Stimulated activated naive B cell treated with anti-CD40 and anti-IgM and Interleukin-4, amounts not matched to agents 10 μg/mL and 1 μg/mL and 100 μg/mL, for 72 hours (primary cell): Measurements from ENCODE around the gene ENC1.

Experiments used
- ATAC-seq, 2 donors: fragments of 150-1000 bp; cut with Tn5 transposase; replicated peaks; 2 replicates each; pipeline ENCODE4 v1.10.0; 2021; ENCODE audit warnings: moderate library complexity in 1 of 2
- DNase-seq: peaks from one replicate; pipeline ENCODE4 v3.0.0; 2021
- H3K27ac Mint-ChIP-seq: one replicate; pipeline ENCODE4 v1.8.0; 2022; ENCODE audit warnings: mild to moderate bottlenecking, mixed read lengths
- H3K27me3 Mint-ChIP-seq, 2 donors: one replicate each; pipeline ENCODE4 v1.8.0; 2022; ENCODE audit warnings: mixed read lengths in 2 of 2
- H3K36me3 Mint-ChIP-seq, 2 donors: one replicate each; pipeline ENCODE4 v1.8.0; 2022; ENCODE audit warnings: mixed read lengths in 2 of 2, mild to moderate bottlenecking in 1 of 2
- H3K4me1 Mint-ChIP-seq, 2 donors: one replicate each; pipeline ENCODE4 v1.8.0; 2022; ENCODE audit warnings: mixed read lengths in 2 of 2, mild to moderate bottlenecking in 1 of 2
- H3K4me3 Mint-ChIP-seq, 2 donors: one replicate each; pipeline ENCODE4 v1.8.0; 2022; ENCODE audit warnings: mild to moderate bottlenecking in 2 of 2, mixed read lengths in 2 of 2, moderate library complexity in 1 of 2
- H3K9me3 Mint-ChIP-seq, 2 donors: one replicate each; pipeline ENCODE4 v1.8.0; 2022; ENCODE audit warnings: mixed read lengths in 2 of 2, mild to moderate bottlenecking in 1 of 2

Gene ENC1

DNA sequence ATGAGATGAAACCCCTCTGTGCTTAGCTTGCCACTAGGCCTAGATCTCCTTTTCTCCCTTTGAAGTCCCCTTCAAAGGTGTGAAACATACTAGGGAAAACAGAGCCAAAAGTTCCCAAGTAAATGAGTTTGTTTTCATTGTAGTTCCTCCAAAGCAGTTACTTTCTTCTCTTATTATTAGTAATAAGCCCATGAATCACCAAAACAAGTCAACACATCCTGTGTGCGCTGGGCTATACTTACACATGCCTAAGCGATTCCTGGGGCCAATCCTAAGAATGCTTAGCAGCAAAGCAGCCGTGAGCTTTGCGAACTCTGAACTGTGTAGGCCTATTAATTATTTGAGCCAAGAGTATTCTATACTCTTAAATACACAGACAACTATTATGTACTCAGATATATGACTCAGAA is 7.6 kb downstream of the ENC1 start:
- no peak for DNase-seq
- no peaks in the 10 kb centered on the region for H3K27me3 Mint-ChIP-seq
- H3K4me3 Mint-ChIP-seq = no peak overlapping the region
- no peaks in the 10 kb centered on the region for H3K9me3 Mint-ChIP-seq
- H3K4me1 Mint-ChIP-seq = peaks cover 20 to 29% of the 10 kb centered on the region in 2 donors
- H3K27ac Mint-ChIP-seq = no peak overlapping the region
- peaks cover 4 to 11% of the 10 kb centered on the region in 2 donors for H3K36me3 Mint-ChIP-seq
- ATAC-seq = no peak

DNA sequence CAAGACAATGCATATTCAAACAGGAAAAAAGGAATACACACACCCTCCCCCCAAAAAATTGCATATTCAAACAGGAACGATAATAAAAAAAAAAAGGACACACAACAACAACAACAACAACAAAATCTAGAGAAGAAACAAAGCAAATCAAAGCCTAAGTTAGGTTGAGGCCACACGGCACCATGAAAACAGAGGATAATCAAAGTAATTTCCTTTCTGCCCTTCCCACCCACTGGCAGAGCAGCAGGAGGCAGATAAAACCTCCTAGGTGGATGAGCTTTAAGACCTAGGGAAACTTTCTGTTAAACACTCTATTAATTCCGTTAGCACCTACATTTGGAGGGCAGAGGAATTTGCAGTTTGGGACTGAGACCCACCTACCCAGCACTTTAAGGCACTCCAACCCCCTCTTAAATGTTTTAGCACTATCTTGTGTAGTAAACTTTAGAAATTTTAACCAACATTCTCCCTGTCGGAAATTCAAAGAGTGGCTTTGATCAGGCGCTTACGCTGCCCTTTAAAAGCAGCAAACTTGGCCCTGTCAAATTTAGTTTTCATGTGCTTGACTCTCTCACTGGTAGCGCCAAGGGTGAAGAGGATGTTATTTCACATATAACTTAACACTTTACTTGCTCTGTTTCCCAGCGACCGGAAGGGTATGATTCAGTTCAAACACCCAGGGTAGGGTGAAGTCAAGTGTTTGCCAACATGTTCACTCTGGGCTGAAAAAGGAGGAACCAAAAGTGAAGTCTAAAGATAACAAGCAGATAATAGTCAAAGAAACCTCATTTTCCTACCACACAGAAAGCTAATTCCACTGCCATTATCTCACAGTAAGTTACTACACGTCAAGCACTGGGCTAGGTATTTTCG is 9.2 kb downstream of the ENC1 start:
- H3K27ac Mint-ChIP-seq = peak overlapping the region; percentile 78
- H3K9me3 Mint-ChIP-seq = no peaks in the 10 kb centered on the region
- H3K27me3 Mint-ChIP-seq = no peaks in the 10 kb centered on the region
- ATAC-seq = peak; percentile 95 to 97
- peak; percentile 60 for DNase-seq
- H3K36me3 Mint-ChIP-seq = peaks cover 4 to 11% of the 10 kb centered on the region in 2 donors
- peak overlapping the region; percentile 24 to 40 for H3K4me3 Mint-ChIP-seq
- H3K4me1 Mint-ChIP-seq = peaks cover 21 to 33% of the 10 kb centered on the region in 2 donors

DNA sequence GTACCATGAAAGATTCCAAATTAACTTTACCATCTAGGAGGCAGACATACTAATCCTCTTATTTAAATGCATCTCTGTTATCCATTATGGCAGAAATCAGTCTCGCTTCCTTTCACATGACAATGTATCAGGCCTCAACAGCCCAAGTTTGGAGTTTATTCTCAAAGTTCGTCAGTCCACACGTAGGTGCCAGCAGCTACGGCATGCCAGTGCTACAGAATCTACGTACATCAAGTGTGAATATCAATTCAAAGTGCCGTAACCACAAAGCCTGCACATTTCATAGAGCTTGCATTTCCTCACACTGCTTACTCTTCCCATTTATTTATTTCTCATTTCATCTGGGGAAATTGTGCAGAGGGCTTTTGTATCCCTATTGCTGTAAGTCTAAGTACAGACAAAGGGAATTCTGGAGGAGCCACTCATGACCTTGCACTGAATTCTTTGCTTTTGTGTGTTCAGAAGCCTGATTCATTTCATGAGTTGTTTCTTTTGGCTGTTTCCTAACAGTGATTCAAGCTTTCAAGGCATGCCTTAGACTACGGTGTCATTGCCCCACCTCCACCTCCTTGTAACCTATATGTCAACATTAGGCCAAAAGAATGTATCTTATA is 10.0 kb downstream of the ENC1 start:
- H3K36me3 Mint-ChIP-seq = peaks cover 2 to 5% of the 10 kb centered on the region in 2 donors
- H3K9me3 Mint-ChIP-seq = no peaks in the 10 kb centered on the region
- peaks cover 21 to 33% of the 10 kb centered on the region in 2 donors for H3K4me1 Mint-ChIP-seq
- no peaks in the 10 kb centered on the region for H3K27me3 Mint-ChIP-seq
- H3K4me3 Mint-ChIP-seq = no peak overlapping the region
- no peak for ATAC-seq
- no peak for DNase-seq
- H3K27ac Mint-ChIP-seq = no peak overlapping the region

DNA sequence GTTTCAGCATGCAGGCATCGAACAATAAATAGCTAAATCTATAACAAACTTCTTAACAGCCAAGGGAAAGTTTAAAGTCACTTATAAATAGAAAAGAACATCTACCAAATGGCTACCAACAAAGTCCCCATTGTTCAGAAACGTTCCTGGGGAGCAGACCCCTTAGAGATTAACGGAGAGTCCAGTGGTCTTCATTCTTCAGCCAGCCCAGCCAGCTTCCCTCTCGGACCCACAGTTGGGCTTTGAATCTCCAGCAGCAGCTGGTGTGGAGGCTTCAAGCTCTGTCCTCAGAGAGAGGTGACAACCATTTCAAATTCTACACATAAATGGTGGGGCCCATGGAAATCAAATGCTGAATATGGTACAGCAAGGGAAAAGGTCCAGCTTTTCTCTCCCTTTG is 11.2 kb downstream of the ENC1 start:
- peaks cover 0 to 1% of the 10 kb centered on the region in 2 donors for H3K27me3 Mint-ChIP-seq
- H3K4me3 Mint-ChIP-seq = no peak overlapping the region
- ATAC-seq (no peak), DNase-seq (no peak)
- no peaks in the 10 kb centered on the region for H3K9me3 Mint-ChIP-seq
- peaks cover 2 to 3% of the 10 kb centered on the region in 2 donors for H3K36me3 Mint-ChIP-seq
- H3K27ac Mint-ChIP-seq = no peak overlapping the region
- peaks cover 21 to 33% of the 10 kb centered on the region in 2 donors for H3K4me1 Mint-ChIP-seq

DNA sequence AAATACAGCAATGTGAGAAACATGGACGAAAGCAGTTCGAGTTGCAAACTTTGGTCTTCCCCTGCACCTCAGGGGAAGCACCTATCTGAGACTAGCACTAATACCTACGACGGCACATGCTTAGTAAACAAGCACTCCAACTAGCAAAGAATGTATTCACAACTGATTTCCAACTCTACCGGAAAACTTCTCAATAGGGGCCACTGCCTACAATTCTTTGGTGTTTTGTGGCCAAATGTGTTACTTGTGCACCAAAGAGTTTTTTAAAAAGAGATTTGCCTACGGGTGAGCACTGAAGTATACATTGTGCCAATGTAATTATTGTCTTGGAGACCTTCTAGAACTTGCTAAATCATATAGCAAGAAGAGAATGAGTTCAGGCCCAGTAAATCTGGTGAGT is 12.2 kb downstream of the ENC1 start:
- H3K4me3 Mint-ChIP-seq = no peak overlapping the region
- ATAC-seq (no peak), DNase-seq (no peak)
- no peak overlapping the region for H3K27ac Mint-ChIP-seq
- no peaks in the 10 kb centered on the region for H3K9me3 Mint-ChIP-seq
- peaks cover 19 to 33% of the 10 kb centered on the region in 2 donors for H3K4me1 Mint-ChIP-seq
- peaks cover 0 to 11% of the 10 kb centered on the region in 2 donors for H3K27me3 Mint-ChIP-seq
- peaks cover 2 to 3% of the 10 kb centered on the region in 2 donors for H3K36me3 Mint-ChIP-seq

DNA sequence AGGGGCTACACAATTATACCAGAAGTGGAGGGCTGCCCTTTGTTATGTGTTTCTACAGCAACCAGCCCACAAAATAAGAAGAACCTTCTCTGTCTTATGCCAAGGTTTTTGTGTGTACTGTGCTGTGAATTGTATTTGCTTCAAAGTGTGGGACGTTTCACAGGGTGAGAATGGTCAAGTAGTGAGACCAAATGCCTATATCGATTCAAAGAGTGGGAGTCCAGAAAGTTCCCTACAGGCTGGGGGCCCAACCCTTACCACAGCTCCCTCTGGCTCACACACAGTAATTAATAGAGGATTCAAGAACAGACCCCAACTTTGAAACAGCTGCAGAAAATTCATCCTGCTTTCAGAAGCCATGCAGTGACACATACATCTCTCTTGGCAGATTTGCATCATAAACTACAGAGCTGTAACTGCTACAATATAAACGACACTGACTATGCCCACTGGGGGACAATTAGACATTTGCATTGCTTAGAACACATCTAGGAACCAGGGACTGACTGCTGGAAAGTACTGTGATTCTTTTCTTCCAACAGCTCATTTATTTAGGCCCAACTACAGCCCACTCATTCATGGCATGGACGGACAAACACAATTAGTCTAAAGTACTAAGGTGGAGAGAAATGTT is 12.8 kb downstream of the ENC1 start:
- DNase-seq (no peak), ATAC-seq (no peak)
- peaks cover 2 to 3% of the 10 kb centered on the region in 2 donors for H3K36me3 Mint-ChIP-seq
- H3K4me1 Mint-ChIP-seq = peaks cover 19 to 33% of the 10 kb centered on the region in 2 donors
- peaks cover 0 to 12% of the 10 kb centered on the region in 2 donors for H3K27me3 Mint-ChIP-seq
- H3K4me3 Mint-ChIP-seq = no peak overlapping the region
- no peak overlapping the region for H3K27ac Mint-ChIP-seq
- H3K9me3 Mint-ChIP-seq = no peaks in the 10 kb centered on the region

DNA sequence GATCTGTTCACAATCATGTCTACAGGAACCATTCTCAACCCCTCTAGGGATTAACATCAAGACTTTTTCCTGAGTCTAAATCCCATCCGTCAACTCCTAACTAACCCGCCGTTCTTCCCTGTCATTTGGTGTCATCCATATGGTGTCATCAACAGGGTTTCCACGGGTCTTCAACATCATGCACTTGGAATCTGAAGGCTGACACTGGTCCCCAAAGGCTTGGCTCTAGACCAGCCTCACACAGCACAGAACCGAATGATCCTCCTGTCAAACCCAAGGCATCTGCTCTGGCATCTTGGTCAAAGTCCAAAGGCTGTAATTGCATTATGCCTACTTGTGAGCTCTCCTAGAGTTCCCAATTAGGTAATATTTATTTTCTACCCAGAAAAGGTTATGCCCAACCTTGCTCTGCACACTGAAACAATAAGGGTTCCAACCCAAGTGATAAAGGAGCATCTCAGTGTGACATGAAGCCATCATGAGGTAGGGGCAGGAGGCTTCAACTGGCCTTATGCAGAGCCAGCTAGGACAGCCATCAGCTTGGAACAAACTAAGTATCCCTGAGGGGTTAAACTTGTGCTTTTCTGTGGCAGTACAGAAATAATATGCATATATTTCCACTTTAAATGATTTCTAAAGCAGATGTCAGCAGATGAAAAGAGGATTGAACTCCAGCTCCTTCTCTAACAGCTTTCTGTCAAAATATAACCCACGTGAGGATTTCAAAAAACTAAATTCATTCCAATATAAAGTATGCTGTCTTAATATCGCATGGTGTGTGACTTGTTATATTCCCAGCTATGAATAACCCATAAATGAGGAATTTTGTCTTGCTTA is 13.9 kb downstream of the ENC1 start:
- H3K36me3 Mint-ChIP-seq = no peaks in the 10 kb centered on the region
- H3K9me3 Mint-ChIP-seq = no peaks in the 10 kb centered on the region
- H3K4me1 Mint-ChIP-seq = peaks cover 12 to 23% of the 10 kb centered on the region in 2 donors
- no peak overlapping the region for H3K4me3 Mint-ChIP-seq
- no peak overlapping the region for H3K27ac Mint-ChIP-seq
- peaks cover 0 to 16% of the 10 kb centered on the region in 2 donors for H3K27me3 Mint-ChIP-seq
- ATAC-seq = no peak
- DNase-seq = no peak

DNA sequence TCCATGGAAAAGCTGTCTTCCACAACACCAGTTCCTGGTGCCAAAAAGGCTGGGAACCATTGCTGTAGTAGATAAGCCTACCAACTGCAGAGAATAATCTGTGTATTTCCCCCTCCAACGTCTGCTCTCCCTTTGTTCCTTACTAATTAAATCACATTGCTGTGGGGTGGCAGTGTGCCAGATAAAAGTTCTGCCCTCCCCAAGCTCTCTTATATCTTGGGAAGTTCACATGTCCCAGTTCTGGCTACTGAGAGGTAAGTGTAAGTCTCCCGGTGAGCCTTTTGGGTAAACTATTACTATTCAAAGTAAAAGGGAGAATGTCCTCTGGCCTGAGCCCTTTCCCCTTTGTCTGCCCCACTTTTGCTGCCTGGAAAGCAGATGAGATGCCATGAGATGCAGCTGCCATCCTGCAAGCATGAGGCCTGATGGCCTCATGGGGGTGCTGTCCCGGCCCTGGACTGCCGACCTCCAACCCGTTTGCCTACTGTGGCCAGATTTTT is 14.7 kb downstream of the ENC1 start:
- no peak overlapping the region for H3K27ac Mint-ChIP-seq
- DNase-seq (no peak), ATAC-seq (no peak)
- H3K9me3 Mint-ChIP-seq = no peaks in the 10 kb centered on the region
- H3K4me1 Mint-ChIP-seq = peaks cover 5 to 15% of the 10 kb centered on the region in 2 donors
- no peaks in the 10 kb centered on the region for H3K36me3 Mint-ChIP-seq
- no peak overlapping the region for H3K4me3 Mint-ChIP-seq
- H3K27me3 Mint-ChIP-seq = peaks cover 3 to 18% of the 10 kb centered on the region in 2 donors

DNA sequence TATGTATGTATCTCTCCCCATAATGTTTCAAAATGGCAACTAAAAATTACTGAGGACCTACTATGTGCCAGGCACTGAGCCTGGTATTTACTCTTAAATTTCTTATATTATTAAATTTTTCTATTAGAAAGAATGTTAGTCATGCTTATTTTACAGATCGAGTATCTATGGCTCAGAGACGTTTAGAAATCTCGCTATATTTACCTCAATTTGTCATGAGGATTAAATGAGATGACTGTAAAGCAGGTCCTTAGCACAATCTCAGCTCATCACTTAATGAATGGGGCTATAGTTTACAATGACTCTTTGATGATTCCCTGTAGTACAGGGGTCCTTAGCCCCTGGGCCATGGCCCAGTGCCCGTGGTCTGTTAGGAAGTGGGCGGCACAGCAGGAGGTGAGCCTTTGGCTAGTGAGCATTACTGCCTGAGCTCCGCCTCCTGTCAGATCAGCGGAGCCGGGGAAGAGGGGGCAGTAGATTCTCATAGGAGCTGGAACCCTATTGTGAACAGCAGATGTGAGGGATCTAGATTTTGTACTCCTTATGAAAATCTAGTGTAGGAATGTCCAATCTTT is 15.5 kb downstream of the ENC1 start:
- ATAC-seq (no peak), DNase-seq (no peak)
- Mint-ChIP-seq H3K9me3 (no peaks in the 10 kb centered on the region), H3K27me3 (peaks cover 8 to 23% of the 10 kb centered on the region in 2 donors), H3K4me1 (peaks cover 2 to 8% of the 10 kb centered on the region in 2 donors), H3K4me3 (no peak overlapping the region), H3K27ac (no peak overlapping the region), H3K36me3 (no peaks in the 10 kb centered on the region)

DNA sequence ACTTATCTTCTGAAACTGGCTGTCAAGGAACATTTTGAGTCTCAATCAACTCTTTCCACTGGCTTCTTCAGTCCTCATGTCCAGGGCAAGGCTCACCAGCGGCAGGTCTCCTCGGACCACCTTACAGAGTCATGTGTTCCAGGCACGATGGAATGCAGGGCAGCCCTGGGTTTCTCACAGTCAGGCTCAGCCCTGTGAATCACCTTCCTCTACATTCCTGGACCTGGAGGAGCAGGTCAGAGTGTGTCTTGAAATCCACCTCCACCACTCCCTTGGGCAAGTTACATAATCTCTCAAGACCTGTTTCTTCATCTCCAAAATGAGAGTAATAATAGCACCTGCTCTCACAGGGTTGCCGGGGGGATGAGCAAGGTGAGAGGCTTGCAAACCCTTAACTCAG is 16.0 kb downstream of the ENC1 start:
- ATAC-seq (no peak), DNase-seq (no peak)
- peaks cover 2 to 8% of the 10 kb centered on the region in 2 donors for H3K4me1 Mint-ChIP-seq
- no peaks in the 10 kb centered on the region for H3K36me3 Mint-ChIP-seq
- H3K9me3 Mint-ChIP-seq = no peaks in the 10 kb centered on the region
- no peak overlapping the region for H3K4me3 Mint-ChIP-seq
- no peak overlapping the region for H3K27ac Mint-ChIP-seq
- H3K27me3 Mint-ChIP-seq = peaks cover 8 to 23% of the 10 kb centered on the region in 2 donors

DNA sequence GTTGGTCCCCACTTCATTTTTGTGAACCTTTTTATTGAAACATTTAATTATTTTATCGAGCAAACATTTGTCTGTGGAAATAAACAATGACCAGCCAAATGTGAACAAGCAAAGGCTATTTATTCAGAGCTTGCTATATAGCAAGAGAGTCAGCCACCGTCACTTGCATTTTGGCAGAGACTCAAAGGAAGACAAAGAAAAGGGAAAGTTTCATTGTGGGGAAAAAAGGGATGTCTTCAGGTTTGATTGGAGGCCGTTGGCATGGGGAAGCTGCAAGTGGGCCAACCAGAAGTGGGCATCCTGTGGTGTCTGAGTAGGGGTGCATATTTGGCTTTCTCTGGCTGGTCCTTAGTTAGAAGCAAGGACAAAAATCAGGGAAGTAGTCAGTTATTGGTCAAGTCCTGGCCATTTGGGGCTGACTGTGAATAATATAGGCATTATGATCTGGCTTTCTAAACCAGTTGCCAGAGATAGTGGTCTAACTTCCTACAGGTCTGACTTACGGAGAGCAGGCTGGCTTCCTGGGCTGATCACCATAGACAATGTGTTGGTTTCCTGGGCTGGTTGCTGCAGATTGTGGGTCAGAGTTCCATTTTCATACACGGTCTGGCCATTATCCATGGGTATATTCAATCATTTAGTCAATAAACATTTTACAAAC is 16.6 kb downstream of the ENC1 start:
- DNase-seq (no peak), ATAC-seq (no peak)
- H3K36me3 Mint-ChIP-seq = no peaks in the 10 kb centered on the region
- H3K9me3 Mint-ChIP-seq = no peaks in the 10 kb centered on the region
- peaks cover 15 to 29% of the 10 kb centered on the region in 2 donors for H3K27me3 Mint-ChIP-seq
- peaks cover 2 to 8% of the 10 kb centered on the region in 2 donors for H3K4me1 Mint-ChIP-seq
- H3K27ac Mint-ChIP-seq = no peak overlapping the region
- no peak overlapping the region for H3K4me3 Mint-ChIP-seq

DNA sequence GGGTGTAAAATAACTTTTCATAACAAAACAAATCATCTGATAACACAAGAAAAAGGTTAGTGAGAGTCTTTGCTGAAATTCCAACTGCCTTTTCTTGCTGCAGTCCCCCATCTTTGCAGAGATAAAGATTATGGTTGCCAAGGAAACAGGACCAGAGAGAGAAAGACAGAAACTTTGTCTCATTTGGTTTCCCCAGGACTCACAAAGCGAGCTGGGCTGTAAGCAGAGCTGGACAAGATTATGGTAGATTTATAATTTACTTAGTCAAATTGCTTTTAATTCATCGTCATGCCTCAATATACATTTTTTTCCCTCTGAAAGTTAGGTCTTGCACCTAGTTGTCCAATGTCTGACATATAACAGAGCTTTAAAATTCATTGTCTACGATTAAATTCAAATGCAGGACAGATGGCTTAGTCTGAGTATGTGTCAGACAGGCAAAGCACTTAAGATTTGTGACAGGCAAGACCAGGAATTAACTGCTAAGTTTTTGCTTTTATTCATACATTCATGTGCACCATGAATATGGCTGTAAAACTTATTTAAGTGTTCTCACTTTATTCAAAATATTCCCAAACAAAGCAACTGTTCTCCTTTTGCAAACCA is 17.4 kb downstream of the ENC1 start:
- H3K36me3 Mint-ChIP-seq = no peaks in the 10 kb centered on the region
- no peak for ATAC-seq
- H3K4me3 Mint-ChIP-seq = no peak overlapping the region
- DNase-seq = no peak
- H3K9me3 Mint-ChIP-seq = no peaks in the 10 kb centered on the region
- peaks cover 17 to 31% of the 10 kb centered on the region in 2 donors for H3K27me3 Mint-ChIP-seq
- H3K4me1 Mint-ChIP-seq = peaks cover 2 to 6% of the 10 kb centered on the region in 2 donors
- H3K27ac Mint-ChIP-seq = no peak overlapping the region

DNA sequence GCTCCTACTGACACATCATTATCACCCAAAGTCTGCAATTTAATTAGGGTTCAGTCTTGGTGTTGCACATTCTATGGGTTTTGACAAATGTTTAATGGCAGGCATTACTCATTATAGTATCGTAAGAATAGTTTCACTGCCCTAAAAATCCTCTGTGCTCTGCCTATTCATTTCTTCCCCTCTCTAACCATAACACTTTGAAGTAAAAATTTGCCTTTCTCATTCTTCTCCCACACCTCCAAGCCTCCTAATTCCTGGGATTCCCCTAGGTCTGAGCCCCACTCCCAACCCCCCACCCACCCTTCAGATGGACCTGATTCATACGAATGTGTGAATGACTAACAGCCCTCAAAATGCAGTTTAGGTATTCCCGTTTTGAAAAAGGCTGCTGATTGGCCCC is 18.4 kb downstream of the ENC1 start:
- peak; percentile 51 to 76 for ATAC-seq
- Mint-ChIP-seq H3K4me1 (no peaks in the 10 kb centered on the region), H3K27ac (no peak overlapping the region), H3K27me3 (peaks cover 17 to 31% of the 10 kb centered on the region in 2 donors), H3K4me3 (no peak overlapping the region), H3K9me3 (no peaks in the 10 kb centered on the region), H3K36me3 (no peaks in the 10 kb centered on the region)
- DNase-seq = no peak
